HG03378 (cell line): Measurements from ENCODE around the gene OGFOD3.

Experiments
- ATAC-seq: cut with Tn5 transposase; IDR thresholded peaks from one replicate; pipeline ENCODE4 v1.9.1; 2021; ENCODE audit warnings: mild to moderate bottlenecking, moderate library complexity; ENCODE audit not compliant: unreplicated experiment

OGFOD3 gene

DNA sequence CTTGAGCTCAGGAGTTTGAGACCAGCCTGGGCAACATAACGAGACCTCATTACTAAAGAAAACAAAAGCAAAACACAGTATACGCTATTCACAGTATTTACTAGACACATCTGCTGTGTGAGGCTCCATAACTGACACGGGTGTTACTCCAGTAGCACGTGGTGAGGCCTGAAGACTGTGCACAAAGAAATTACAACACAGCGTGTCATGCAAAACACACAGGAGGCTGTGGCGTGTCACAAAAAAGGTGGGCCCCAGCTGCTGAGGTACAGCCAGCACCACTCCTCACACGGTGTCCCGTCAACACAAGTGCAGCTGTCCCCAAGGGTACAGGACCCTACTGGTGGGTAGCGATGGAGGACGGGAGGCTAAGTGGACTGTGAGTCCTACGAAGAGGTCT, 29.5 kb upstream of the OGFOD3 start:
- no peak for ATAC-seq

DNA sequence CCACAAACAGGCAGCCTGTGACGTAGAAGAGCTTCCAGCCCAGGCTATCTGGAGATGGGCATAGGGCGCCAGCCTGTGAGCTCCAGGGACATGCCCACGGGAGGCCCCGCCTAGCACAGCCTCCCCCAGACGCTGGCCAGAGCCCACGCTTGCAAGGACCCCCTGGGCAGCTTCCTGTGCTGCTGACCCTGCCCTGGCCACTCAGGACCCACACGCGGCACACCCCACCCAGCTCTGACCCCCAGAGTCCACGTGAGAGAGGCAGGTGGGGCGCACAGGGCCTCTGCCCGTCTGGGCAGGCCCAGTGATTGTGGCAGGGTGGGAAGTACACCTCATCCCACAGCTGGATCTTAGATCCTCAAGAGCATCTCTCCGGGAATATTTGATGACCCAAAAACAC, 28.3 kb upstream of the OGFOD3 start:
- ATAC-seq: no peak

- no peak for ATAC-seq
Observed at GRCh38 chr17:82446124-82446523, 27.7 kb upstream of the OGFOD3 start.

DNA sequence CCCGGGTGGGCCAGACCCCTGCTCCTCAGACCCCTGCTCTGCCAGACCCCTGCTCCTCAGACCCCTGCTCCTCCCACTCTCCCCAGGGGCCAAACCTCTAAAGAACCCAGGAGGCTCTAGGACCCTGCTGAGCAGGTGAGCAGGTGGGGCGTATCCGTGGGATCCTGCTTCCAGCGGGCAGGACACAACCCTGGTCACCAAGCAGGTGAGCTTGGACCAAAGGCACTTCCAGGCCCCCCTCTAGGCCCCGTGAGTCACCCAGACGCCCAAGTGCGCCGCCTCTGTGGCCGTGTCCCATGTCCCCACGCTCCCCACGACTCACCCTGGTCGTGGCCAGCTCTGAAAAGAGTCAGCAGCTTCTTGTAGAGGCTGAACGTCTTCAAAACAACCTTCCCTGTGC, 27.2 kb upstream of the OGFOD3 start:
- no peak for ATAC-seq

GRCh38 chr17:82444941-82445521, 26.6 kb upstream of the OGFOD3 start:
- no peak for ATAC-seq

DNA sequence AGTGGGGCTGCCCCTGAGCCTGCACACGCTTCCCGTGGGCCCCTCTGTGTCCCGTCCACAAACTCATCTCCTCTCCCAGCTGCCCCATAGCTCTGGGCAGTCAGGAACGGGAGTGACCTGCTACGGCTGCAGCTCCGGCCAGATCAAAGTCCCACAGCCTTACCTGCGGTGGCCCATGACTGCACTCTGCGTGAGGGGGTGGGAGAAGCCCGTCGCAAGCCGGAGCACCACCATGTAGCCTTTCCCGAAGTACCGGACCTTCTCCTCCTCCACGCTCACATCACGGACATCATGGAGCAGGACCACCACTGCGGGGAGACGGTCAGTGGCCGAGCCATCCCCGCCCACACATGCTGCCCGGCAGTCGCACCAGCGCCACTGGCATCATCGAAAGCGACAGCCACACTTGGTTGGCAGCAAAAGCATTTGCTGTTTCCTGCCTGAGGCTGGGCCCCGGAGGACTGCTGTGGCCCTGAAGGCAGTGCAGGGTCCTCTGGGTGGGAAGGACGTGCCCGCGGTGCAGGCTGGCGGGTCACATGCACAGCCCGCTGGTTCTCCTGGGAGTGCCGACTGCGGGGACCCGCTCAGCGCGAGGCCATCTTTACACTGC, 26.0 kb upstream of the OGFOD3 start:
- no peak for ATAC-seq

GRCh38 chr17:82443465-82444283, 25.3 kb upstream of the OGFOD3 start:
- no peak for ATAC-seq

DNA sequence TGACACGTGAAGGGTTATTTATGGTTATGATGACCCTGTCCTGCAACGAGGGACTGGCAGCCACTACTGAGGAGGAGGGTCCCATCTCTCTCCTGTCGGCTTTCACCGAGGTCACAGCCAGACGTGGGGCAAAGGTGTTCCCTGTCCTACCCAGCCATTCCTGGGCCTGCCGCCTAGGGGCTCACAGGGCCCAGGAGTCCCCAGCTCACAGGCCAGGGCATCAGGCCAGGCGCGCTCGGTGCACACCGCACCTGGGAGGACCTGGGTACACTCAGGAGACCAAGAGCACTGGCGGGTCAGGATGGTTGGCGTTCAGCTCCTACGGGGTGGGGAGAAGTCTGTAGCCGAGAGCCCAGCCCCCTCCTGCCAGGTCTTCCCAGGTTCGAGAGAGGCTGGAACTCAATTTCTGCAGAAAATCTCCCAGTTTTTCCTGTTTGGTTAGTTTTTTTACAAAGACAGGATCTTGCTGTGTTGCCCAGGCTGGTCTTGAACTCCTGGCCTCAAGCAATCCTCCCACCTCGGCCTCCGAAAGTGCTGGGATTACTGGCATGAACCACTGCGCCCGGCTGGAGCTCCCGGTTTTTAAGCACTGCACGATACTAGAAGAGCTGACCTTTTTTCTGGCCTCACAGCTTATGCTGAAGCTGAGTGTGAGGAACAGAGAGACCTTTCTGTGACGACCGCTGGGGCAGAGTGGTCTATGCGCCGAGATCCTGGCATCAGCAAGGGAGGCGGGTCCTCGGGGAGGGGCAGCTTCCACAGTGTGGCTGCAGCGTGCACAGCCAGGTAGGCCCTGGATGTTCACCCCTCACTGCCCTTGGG, 24.5 kb upstream of the OGFOD3 start:
- ATAC-seq: no peak

- no peak for ATAC-seq
Observed at GRCh38 chr17:82441691-82442487, 23.5 kb upstream of the OGFOD3 start.

DNA sequence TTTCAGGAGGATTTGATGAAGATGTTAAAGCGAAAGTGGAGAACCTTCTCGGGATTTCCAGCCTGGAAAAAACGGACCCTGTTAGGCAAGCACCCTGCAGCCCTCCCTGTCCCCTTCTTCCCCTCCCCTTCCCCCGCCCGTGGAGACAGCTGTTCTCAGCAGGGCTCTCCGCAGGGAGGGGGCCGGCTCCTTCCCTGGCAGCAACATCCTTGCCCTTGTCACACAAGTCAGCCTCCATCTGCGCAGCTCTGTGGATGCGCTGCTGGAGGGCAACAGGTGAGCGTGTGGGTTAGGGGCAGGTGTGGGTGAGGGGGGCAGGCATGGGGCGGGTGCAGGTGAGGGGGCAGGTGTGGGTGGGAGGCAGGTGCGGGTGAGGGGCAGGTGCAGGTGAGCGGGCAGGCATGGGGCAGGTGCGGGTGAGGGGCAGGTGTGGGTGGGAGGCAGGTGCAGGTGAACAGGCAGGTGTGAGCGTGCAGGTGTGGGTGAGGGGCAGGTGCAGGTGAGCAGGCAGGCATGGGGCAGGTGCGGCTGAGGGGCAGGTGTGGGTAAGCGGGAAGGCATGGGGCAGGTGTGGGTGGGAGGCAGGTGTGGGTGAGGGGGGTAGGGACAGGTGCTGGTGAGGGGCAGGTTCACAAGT, 22.7 kb upstream of the OGFOD3 start:
- no peak for ATAC-seq

DNA sequence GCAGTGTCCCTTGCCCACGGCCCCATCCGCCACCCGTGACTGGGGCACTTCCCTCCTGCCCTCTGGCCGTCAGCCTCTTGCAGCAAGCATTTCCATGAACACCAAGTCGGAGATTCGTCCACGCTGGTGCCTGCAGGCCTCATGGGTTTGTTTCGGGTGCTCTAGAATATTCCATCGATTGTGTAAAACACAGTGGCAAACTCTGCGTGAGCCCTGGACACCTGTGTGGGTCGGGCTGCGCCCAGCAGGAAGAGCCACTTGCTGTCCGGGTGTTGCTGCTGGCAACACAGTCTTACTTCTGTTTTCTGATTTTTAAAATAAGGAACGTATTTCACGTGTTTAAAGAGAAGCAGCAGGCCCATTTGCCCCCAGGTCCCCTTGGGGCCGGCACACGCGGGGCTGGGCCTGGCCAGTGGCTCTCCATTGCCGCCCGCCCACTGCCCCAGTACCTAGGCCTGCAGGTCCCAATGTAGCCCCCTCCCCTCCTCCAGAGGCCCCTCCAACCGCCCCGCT, 22.1 kb upstream of the OGFOD3 start:
- ATAC-seq: no peak

- ATAC-seq: no peak
Observed at GRCh38 chr17:82439829-82440365, 21.5 kb upstream of the OGFOD3 start.

GRCh38 chr17:82439194-82439828, 20.9 kb upstream of the OGFOD3 start:
- no peak for ATAC-seq

- no peak for ATAC-seq
Observed at GRCh38 chr17:82438401-82439193, 20.2 kb upstream of the OGFOD3 start.

DNA sequence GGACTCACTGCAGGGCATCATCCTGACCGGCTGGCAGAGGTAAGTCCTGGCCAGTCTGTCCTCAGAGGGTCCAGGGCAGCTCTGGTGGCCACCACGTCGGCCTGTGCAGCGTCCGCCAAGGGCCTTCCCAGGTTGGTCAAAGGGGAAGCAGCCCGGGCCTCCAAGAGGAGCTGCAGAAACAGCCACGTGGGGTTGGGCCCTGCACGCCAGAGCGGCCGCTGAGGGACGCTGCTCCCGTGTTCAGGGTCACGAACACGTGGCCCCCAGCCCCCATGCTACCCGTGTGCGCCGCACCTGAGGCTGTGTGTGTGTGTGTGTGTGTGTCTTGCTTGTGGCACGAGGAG, 18.9 kb upstream of the OGFOD3 start:
- no peak for ATAC-seq

- no peak for ATAC-seq
Observed at GRCh38 chr17:82436601-82437324, 18.4 kb upstream of the OGFOD3 start.

GRCh38 chr17:82435601-82436583, 17.5 kb upstream of the OGFOD3 start:
- ATAC-seq: no peak
